ENCODE measurements around the gene TBC1D9B. TPM values are rescaled to one million over a fixed set of nuclear protein-coding genes. Genes with fewer than 3 reads are reported as not detected.

The TBC1D9B gene
- total RNA-seq, 1 donor from 2014 or later: 92.4 TPM

DNA sequence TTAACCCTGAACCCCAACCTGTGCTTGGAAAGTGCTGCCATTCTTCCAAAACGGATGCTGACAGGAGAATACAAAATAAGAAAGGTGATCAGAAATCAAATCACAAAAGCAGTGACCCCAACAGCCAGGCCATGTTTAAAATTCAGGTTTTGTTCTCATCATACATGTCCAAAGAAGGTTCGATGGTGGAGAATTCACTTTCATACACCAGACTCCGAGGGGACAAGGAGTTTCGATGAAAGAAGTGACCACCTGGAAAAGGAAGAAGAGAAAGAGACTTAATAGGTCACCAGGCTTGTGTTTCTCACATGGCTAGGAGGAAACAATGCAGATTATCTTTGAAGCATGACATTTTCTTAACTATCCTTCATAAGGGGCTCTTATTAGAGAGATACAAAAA is 12.5 kb upstream of the TBC1D9B start:
- Histone ChIP-seq H3K4me3 (no peak overlapping the region), H3K27me3 (no peaks in the 10 kb centered on the region), H3K36me3 (no peaks in the 10 kb centered on the region), H3K4me1 (no peaks in the 10 kb centered on the region), H3K9me3 (no peaks in the 10 kb centered on the region), H3K27ac (no peak overlapping the region)
- intact Hi-C loops (cut with DNase I): no loop called here
- no peak for TF ChIP-seq CTCF (IDR thresholded peaks at IDR 0.05)
- no peak for DNase-seq
- ATAC-seq: no peak

DNA sequence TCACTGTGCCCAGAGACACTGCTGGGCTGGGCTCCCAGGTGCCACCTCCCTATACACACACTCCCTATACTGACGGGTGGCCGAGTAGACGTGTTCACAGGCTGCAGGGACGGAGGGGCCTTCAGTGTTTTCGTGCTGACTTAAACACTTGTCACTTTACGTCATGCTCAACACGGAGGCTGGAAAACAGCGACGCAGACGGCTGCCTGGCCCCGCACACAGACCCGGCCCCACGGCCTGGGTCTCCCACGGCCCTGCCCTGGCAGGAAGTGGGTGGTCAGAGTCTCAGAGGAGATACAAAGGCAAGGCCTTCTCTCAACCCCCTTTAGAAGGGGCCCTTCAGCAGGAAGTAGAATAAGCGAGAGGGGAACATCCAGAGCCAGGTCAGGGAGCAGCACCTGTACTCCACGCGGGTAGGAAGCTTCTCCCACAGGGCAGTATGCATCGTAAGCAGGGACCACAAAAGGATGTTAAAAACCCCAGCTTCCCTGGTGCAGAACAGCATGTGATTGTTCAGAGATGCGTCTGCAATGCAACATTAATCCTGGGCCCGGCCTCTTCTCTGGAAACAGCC is 11.9 kb upstream of the TBC1D9B start:
- H3K4me1 ChIP-seq: no peaks in the 10 kb centered on the region
- H3K27me3 ChIP-seq: no peaks in the 10 kb centered on the region
- H3K36me3 ChIP-seq: no peaks in the 10 kb centered on the region
- H3K9me3 ChIP-seq: no peaks in the 10 kb centered on the region
- intact Hi-C loops (cut with DNase I): no loop called here
- no peak for DNase-seq
- no peak overlapping the region for H3K4me3 ChIP-seq
- H3K27ac ChIP-seq: no peak overlapping the region
- ATAC-seq: no peak
- no peak for TF ChIP-seq CTCF (IDR thresholded peaks at IDR 0.05)

DNA sequence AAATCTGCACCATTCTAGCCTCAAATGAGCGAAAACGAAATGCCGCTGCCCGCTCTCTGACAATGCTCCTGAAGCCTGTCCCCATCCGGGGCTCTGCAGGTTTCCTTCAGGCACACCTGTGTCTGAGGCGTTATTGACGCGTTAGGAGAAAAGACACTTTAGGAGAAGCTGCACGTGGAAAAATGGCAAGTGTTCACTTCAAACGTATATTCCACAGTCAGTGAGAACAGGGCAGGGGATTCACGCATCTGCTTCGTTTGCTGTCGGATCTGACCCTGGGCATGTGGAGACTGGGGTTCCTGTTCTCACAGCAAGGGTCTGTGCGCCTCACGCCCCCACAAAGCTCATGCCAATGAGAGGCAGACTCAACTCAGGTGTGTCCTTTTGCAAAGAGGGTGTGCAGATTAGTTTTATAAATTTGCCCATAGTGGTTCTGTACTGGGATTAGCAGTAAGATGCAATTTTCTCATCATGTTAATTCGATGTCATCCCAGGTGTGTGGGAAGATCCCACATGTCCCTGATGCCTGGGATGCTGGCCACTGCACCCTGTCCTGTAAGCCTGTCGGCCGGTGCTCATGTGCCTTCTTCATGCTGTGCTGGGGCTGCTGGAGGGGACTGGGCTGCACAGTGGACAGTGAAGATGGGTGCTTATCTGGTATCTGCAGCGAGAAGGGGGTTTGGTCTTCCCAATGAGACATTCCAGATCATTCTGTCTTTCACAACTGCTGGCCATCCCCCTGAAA is 11.2 kb upstream of the TBC1D9B start:
- Histone ChIP-seq H3K27me3 (no peaks in the 10 kb centered on the region), H3K9me3 (no peaks in the 10 kb centered on the region), H3K4me3 (no peak overlapping the region), H3K36me3 (no peaks in the 10 kb centered on the region), H3K4me1 (peaks cover 5% of the 10 kb centered on the region), H3K27ac (no peak overlapping the region)
- intact Hi-C loops (cut with DNase I): no loop called here
- ATAC-seq (no peak), DNase-seq (no peak)
- no peak for TF ChIP-seq CTCF (IDR thresholded peaks at IDR 0.05)

GRCh38 chr5:179916523-179916922 is 8.8 kb upstream of the TBC1D9B start:
- DNase-seq (no peak), ATAC-seq (no peak)
- Histone ChIP-seq H3K4me3 (no peak overlapping the region), H3K27me3 (no peaks in the 10 kb centered on the region), H3K36me3 (no peaks in the 10 kb centered on the region), H3K27ac (no peak overlapping the region), H3K9me3 (no peaks in the 10 kb centered on the region), H3K4me1 (peaks cover 9% of the 10 kb centered on the region)
- no peak for TF ChIP-seq CTCF (IDR thresholded peaks at IDR 0.05)
- intact Hi-C loops (cut with DNase I): no loop called here

- Histone ChIP-seq H3K9me3 (no peaks in the 10 kb centered on the region), H3K4me3 (no peak overlapping the region), H3K4me1 (peaks cover 9% of the 10 kb centered on the region), H3K36me3 (no peaks in the 10 kb centered on the region), H3K27ac (no peak overlapping the region), H3K27me3 (no peaks in the 10 kb centered on the region)
- ATAC-seq: no peak
- intact Hi-C loops (cut with DNase I): no loop called here
- no peak for TF ChIP-seq CTCF (IDR thresholded peaks at IDR 0.05)
- no peak for DNase-seq
These were observed 7.8 kb upstream of the TBC1D9B start for GRCh38 chr5:179915406-179915935.

Data from upper lobe of right lung (tissue), 1 donor.